GM23248 (cell line): ENCODE data around the gene CFAP58.

Source experiments
- EZH2 ChIP-seq: fragments of 200-600 bp; sonication (generic); IDR thresholded peaks from 2 replicates; pipeline ENCODE4 v1.6.1; 2018; ENCODE audit warnings: antibody characterized with exemption, mild to moderate bottlenecking; ENCODE audit not compliant: insufficient read depth, poor library complexity, severe bottlenecking
- EZH2phosphoT487 ChIP-seq: fragments of 200-600 bp; sonication (generic); IDR thresholded peaks from 2 replicates; pipeline ENCODE4 v1.6.1; 2018; ENCODE audit warnings: antibody characterized with exemption, moderate library complexity, mild to moderate bottlenecking, low read depth; ENCODE audit not compliant: insufficient read depth

DNA sequence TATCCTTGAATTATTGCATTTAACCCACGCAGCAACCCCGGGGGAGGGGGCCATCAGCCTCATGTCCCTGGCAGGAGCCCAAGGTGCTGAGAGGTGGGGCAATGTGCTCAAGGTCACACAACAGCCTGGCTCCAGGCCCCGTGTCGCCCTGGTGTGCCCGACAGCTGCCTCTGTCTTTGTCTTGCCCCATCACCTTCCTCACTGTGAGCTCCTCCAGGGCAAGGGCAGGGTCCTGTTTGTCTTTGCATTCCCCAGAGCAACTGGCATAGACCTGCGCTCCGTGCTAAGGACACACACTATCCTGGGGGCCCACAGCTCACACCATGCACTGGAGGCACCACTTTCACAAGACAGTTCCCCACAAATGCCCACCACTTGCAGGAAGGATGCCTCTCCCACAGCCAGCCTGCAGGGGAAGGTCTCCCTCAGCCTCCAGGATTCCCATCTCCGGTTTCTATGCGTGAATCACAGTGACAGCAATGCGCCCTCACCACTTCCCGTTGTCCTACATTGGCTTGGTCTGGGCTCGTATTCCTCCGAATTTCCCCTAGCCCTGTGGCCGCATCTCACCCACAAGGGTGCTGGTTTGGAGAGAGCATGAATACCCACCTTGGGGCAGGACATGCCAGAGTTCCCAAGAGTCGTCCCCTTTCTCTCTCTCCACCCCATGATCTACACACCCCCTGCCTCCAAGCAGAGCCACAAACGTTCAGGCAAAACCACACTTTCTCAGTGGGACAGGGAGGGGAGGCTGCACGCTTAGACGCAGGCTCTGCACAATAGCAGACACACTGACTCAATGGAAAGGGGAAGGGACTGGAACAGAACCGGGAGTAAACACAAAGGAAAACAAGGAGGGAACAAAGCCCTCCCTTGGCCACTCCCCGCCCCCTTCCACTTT, 25.6 kb upstream of the CFAP58 start:
- TF ChIP-seq EZH2: no peak
- no peak for TF ChIP-seq EZH2phosphoT487
